ENCODE results near the gene RELN.

Gene RELN

GRCh38 chr7:103689255-103689654 lies 300.2 kb downstream of the RELN start:
- no peaks in the 10 kb centered on the region for H3K36me3 Mint-ChIP-seq (ENCODE audit: insufficient read depth)
- H3K9me3 Mint-ChIP-seq = no peaks in the 10 kb centered on the region
- no peak overlapping the region for H3K4me3 Mint-ChIP-seq
- no peak for ATAC-seq (replicated peaks)
- no peak overlapping the region for H3K27ac Mint-ChIP-seq
- H3K27me3 Mint-ChIP-seq = peaks cover 0 to 8% of the 10 kb centered on the region in 2 donors
- DNase-seq = no peak
- H3K4me1 Mint-ChIP-seq (ENCODE audit: low read depth in 2 of 2) = no peaks in the 10 kb centered on the region

GRCh38 chr7:103687951-103688350 lies 301.5 kb downstream of the RELN start:
- H3K4me1 Mint-ChIP-seq (ENCODE audit: low read depth in 2 of 2) = no peaks in the 10 kb centered on the region
- no peak for ATAC-seq (replicated peaks)
- H3K9me3 Mint-ChIP-seq = no peaks in the 10 kb centered on the region
- no peaks in the 10 kb centered on the region for H3K36me3 Mint-ChIP-seq (ENCODE audit: insufficient read depth)
- H3K27ac Mint-ChIP-seq = no peak overlapping the region
- no peak for DNase-seq
- peaks cover 0 to 8% of the 10 kb centered on the region in 2 donors for H3K27me3 Mint-ChIP-seq
- H3K4me3 Mint-ChIP-seq = no peak overlapping the region

- no peaks in the 10 kb centered on the region for H3K36me3 Mint-ChIP-seq (ENCODE audit: insufficient read depth)
- no peak for DNase-seq
- no peak overlapping the region for H3K27ac Mint-ChIP-seq
- H3K27me3 Mint-ChIP-seq = peaks cover 0 to 8% of the 10 kb centered on the region in 2 donors
- no peaks in the 10 kb centered on the region for H3K9me3 Mint-ChIP-seq
- no peaks in the 10 kb centered on the region for H3K4me1 Mint-ChIP-seq (ENCODE audit: low read depth in 2 of 2)
- ATAC-seq (replicated peaks) = no peak
- no peak overlapping the region for H3K4me3 Mint-ChIP-seq
Observed at GRCh38 chr7:103687272-103687671, 302.2 kb downstream of the RELN start.

- DNase-seq = no peak
- no peaks in the 10 kb centered on the region for H3K36me3 Mint-ChIP-seq (ENCODE audit: insufficient read depth)
- H3K27ac Mint-ChIP-seq = no peak overlapping the region
- H3K27me3 Mint-ChIP-seq = peaks cover 0 to 8% of the 10 kb centered on the region in 2 donors
- H3K4me1 Mint-ChIP-seq (ENCODE audit: low read depth in 2 of 2) = no peaks in the 10 kb centered on the region
- ATAC-seq (replicated peaks) = no peak
- H3K9me3 Mint-ChIP-seq = no peaks in the 10 kb centered on the region
- no peak overlapping the region for H3K4me3 Mint-ChIP-seq
Observed at GRCh38 chr7:103686763-103687162, 302.7 kb downstream of the RELN start.

GRCh38 chr7:103686064-103686463 lies 303.4 kb downstream of the RELN start:
- ATAC-seq (replicated peaks) = no peak
- H3K36me3 Mint-ChIP-seq (ENCODE audit: insufficient read depth) = no peaks in the 10 kb centered on the region
- H3K4me3 Mint-ChIP-seq = no peak overlapping the region
- no peak overlapping the region for H3K27ac Mint-ChIP-seq
- no peak for DNase-seq
- H3K27me3 Mint-ChIP-seq = peaks cover 0 to 8% of the 10 kb centered on the region in 2 donors
- H3K9me3 Mint-ChIP-seq = no peaks in the 10 kb centered on the region
- H3K4me1 Mint-ChIP-seq (ENCODE audit: low read depth in 2 of 2) = no peaks in the 10 kb centered on the region

- no peaks in the 10 kb centered on the region for H3K36me3 Mint-ChIP-seq (ENCODE audit: insufficient read depth)
- no peak for ATAC-seq (replicated peaks)
- H3K4me1 Mint-ChIP-seq (ENCODE audit: low read depth in 2 of 2) = no peaks in the 10 kb centered on the region
- DNase-seq = no peak
- H3K9me3 Mint-ChIP-seq = no peaks in the 10 kb centered on the region
- no peak overlapping the region for H3K4me3 Mint-ChIP-seq
- H3K27ac Mint-ChIP-seq = no peak overlapping the region
- H3K27me3 Mint-ChIP-seq = peaks cover 0 to 8% of the 10 kb centered on the region in 2 donors
Observed at GRCh38 chr7:103685646-103686045, 303.8 kb downstream of the RELN start.

GRCh38 chr7:103683348-103683747 lies 306.1 kb downstream of the RELN start:
- Mint-ChIP-seq H3K36me3 (ENCODE audit: insufficient read depth) (no peaks in the 10 kb centered on the region), H3K27me3 (peaks cover 0 to 8% of the 10 kb centered on the region in 2 donors), H3K9me3 (no peaks in the 10 kb centered on the region), H3K27ac (no peak overlapping the region), H3K4me3 (no peak overlapping the region), H3K4me1 (ENCODE audit: low read depth in 2 of 2) (no peaks in the 10 kb centered on the region)
- no peak for DNase-seq
- no peak for ATAC-seq (replicated peaks)

GRCh38 chr7:103680161-103681144 lies 309.0 kb downstream of the RELN start:
- H3K9me3 Mint-ChIP-seq = no peaks in the 10 kb centered on the region
- H3K4me1 Mint-ChIP-seq (ENCODE audit: low read depth in 2 of 2) = no peaks in the 10 kb centered on the region
- no peak overlapping the region for H3K27ac Mint-ChIP-seq
- no peaks in the 10 kb centered on the region for H3K36me3 Mint-ChIP-seq (ENCODE audit: insufficient read depth)
- DNase-seq (no peak), ATAC-seq (replicated peaks) (no peak)
- no peaks in the 10 kb centered on the region for H3K27me3 Mint-ChIP-seq
- no peak overlapping the region for H3K4me3 Mint-ChIP-seq

- DNase-seq (no peak), ATAC-seq (replicated peaks) (no peak)
- Mint-ChIP-seq H3K36me3 (ENCODE audit: insufficient read depth) (no peaks in the 10 kb centered on the region), H3K9me3 (peaks cover 0 to 3% of the 10 kb centered on the region in 2 donors), H3K27ac (no peak overlapping the region), H3K4me3 (no peak overlapping the region), H3K4me1 (ENCODE audit: low read depth in 2 of 2) (no peaks in the 10 kb centered on the region), H3K27me3 (peaks cover 7 to 9% of the 10 kb centered on the region in 2 donors)
Observed at GRCh38 chr7:103679151-103680132, 310.0 kb downstream of the RELN start.

- H3K27me3 Mint-ChIP-seq = peaks cover 0 to 2% of the 10 kb centered on the region in 2 donors
- no peak for DNase-seq
- no peak overlapping the region for H3K4me3 Mint-ChIP-seq
- no peak overlapping the region for H3K27ac Mint-ChIP-seq
- peaks cover 0 to 3% of the 10 kb centered on the region in 2 donors for H3K9me3 Mint-ChIP-seq
- no peaks in the 10 kb centered on the region for H3K4me1 Mint-ChIP-seq (ENCODE audit: low read depth in 2 of 2)
- no peaks in the 10 kb centered on the region for H3K36me3 Mint-ChIP-seq (ENCODE audit: insufficient read depth)
- no peak for ATAC-seq (replicated peaks)
Observed at GRCh38 chr7:103668279-103668941, 321.0 kb downstream of the RELN start.

GRCh38 chr7:103666326-103666725 lies 323.1 kb downstream of the RELN start:
- Mint-ChIP-seq H3K4me3 (no peak overlapping the region), H3K27ac (no peak overlapping the region), H3K9me3 (peaks cover 0 to 7% of the 10 kb centered on the region in 2 donors), H3K27me3 (no peaks in the 10 kb centered on the region), H3K36me3 (ENCODE audit: insufficient read depth) (no peaks in the 10 kb centered on the region), H3K4me1 (ENCODE audit: low read depth in 2 of 2) (no peaks in the 10 kb centered on the region)
- DNase-seq (no peak), ATAC-seq (replicated peaks) (no peak)

GRCh38 chr7:103664577-103664976 lies 324.9 kb downstream of the RELN start:
- H3K4me1 Mint-ChIP-seq (ENCODE audit: low read depth in 2 of 2) = no peaks in the 10 kb centered on the region
- peaks cover 0 to 7% of the 10 kb centered on the region in 2 donors for H3K9me3 Mint-ChIP-seq
- DNase-seq (no peak), ATAC-seq (replicated peaks) (no peak)
- no peak overlapping the region for H3K4me3 Mint-ChIP-seq
- H3K27ac Mint-ChIP-seq = no peak overlapping the region
- H3K36me3 Mint-ChIP-seq (ENCODE audit: insufficient read depth) = no peaks in the 10 kb centered on the region
- no peaks in the 10 kb centered on the region for H3K27me3 Mint-ChIP-seq
